WTC11 (cell line): ENCODE data around the gene SERPINB1.

Experiments
- CTCF ChIP-seq: fragments of 200-600 bp; IDR thresholded peaks from 2 replicates; pipeline ENCODE4 v1.8.0; 2022; ENCODE audit warnings: antibody characterized with exemption
- HMGXB4 ChIP-seq: sonication (generic); formaldehyde crosslinking; IDR thresholded peaks from 2 replicates; pipeline ENCODE4 v1.8.1; 2023; ENCODE audit warnings: mild to moderate bottlenecking, moderate library complexity, missing genetic modification reagents
- SP1 ChIP-seq: sonication (generic); formaldehyde crosslinking; conservative IDR thresholded peaks from 2 replicates; pipeline ENCODE4 v1.8.1; 2022; ENCODE audit warnings: missing genetic modification reagents
- TF ChIP-seq, protein P1 (sequence below): sonication (generic); formaldehyde crosslinking; IDR thresholded peaks from 2 replicates; pipeline ENCODE4 v1.8.0; 2022; ENCODE audit warnings: mild to moderate bottlenecking, missing genetic modification reagents

- TF ChIP-seq SP1 = no peak
- TF ChIP-seq, protein P1, sequence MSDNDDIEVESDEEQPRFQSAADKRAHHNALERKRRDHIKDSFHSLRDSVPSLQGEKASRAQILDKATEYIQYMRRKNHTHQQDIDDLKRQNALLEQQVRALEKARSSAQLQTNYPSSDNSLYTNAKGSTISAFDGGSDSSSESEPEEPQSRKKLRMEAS (CRISPR knock-in tag) = no peak
- TF ChIP-seq CTCF = no peak
- TF ChIP-seq HMGXB4 (CRISPR knock-in tag) = no peak
Observed at GRCh38 chr6:2845880-2846208, 4.2 kb upstream of the SERPINB1 start.
